SHP77 (cell line): Measurements from ENCODE around the gene SULT1A2.
"Not testable (repeated sequence)": the region's sequence is repeated elsewhere in the genome, so short reads cannot be mapped to it uniquely, and the experiment has no call there.

Experiments used
- DNase-seq, 2 experiments: peaks; one replicate each; lab custom pipeline; 2025; lab: John Stamatoyannopoulos, UW

SULT1A2 gene

GRCh38 chr16:28591355-28591754, 5.5 kb downstream of the SULT1A2 start:
- no peak for DNase-seq

GRCh38 chr16:28590384-28591340, 6.2 kb downstream of the SULT1A2 start:
- DNase-seq, result no peak

GRCh38 chr16:28589930-28590329, 6.9 kb downstream of the SULT1A2 start:
- no peak for DNase-seq

GRCh38 chr16:28589069-28589468, 7.8 kb downstream of the SULT1A2 start:
- no peak for DNase-seq

GRCh38 chr16:28587386-28587785, 9.5 kb downstream of the SULT1A2 start:
- DNase-seq, result no peak

- no peak for DNase-seq
Measured at GRCh38 chr16:28586466-28586865, 10.4 kb downstream of the SULT1A2 start.

- no peak for DNase-seq
Measured at GRCh38 chr16:28585674-28586073, 11.2 kb downstream of the SULT1A2 start.

- DNase-seq, result no peak
Measured at GRCh38 chr16:28580726-28581315, 16.0 kb downstream of the SULT1A2 start.

- no peak for DNase-seq
Measured at GRCh38 chr16:28575446-28576109, 21.3 kb downstream of the SULT1A2 start.

GRCh38 chr16:28574925-28575324, 21.9 kb downstream of the SULT1A2 start:
- DNase-seq, result no peak

- no peak for DNase-seq
Measured at GRCh38 chr16:28573738-28574718, 22.8 kb downstream of the SULT1A2 start.

- no peak for DNase-seq
Measured at GRCh38 chr16:28572696-28573510, 23.9 kb downstream of the SULT1A2 start.

GRCh38 chr16:28569968-28570752, 26.7 kb downstream of the SULT1A2 start:
- no peak for DNase-seq

GRCh38 chr16:28569021-28569420, 27.8 kb downstream of the SULT1A2 start:
- no peak for DNase-seq

- no peak for DNase-seq
Measured at GRCh38 chr16:28567292-28567691, 29.6 kb downstream of the SULT1A2 start.

- DNase-seq, result not testable (repeated sequence)
Measured at GRCh38 chr16:28566233-28566925, 30.5 kb downstream of the SULT1A2 start.

GRCh38 chr16:28563218-28563617, 33.6 kb downstream of the SULT1A2 start:
- DNase-seq, result no peak

- no peak for DNase-seq
Measured at GRCh38 chr16:28562199-28562598, 34.7 kb downstream of the SULT1A2 start.

GRCh38 chr16:28561557-28562187, 35.2 kb downstream of the SULT1A2 start:
- DNase-seq, result no peak
